Pancreas (tissue), 10 donors: ENCODE data around the gene DGLUCY. TPM values are rescaled to one million over a fixed set of nuclear protein-coding genes. Genes with fewer than 3 reads are reported as not detected.

Experiments used
- ATAC-seq, 4 donors: fragments of 200-7000 bp; cut with Tn5 transposase; one replicate each; pipeline versions ENCODE4 v1.8.0 to v1.9.1; 2020; ENCODE audit warnings: mild to moderate bottlenecking in 4 of 4, moderate library complexity in 4 of 4
- DNase-seq, 6 donors: peaks; one replicate each; pipeline ENCODE4 v3.0.0-alpha.2; 2020
- FAIRE-seq: peaks from 2 replicates; lab custom pipeline; 2012; peaks lifted over from hg19 to GRCh38; lab: Jason Lieb, UNC
- H3K27ac ChIP-seq, 4 donors: fragments of 200-600 bp; sonication (generic); 1 replicate in 3 of 4; 2 replicates in 1 of 4; pipeline versions ENCODE4 v1.5.0 to v1.8.0; 2020
- H3K27me3 ChIP-seq, 4 donors: fragments of 200-600 bp; one replicate each; pipeline ENCODE4 v1.8.0; 2021
- H3K36me3 ChIP-seq, 3 donors: fragments of 200-600 bp; sonication (generic) in 1 of 3; one replicate each; pipeline versions ENCODE4 v1.5.0 to v1.8.0; 2020 to 2021
- H3K4me1 ChIP-seq, 3 donors: fragments of 200-600 bp; one replicate each; pipeline ENCODE4 v1.8.0; 2021
- H3K4me3 ChIP-seq, 4 donors: fragments of 200-600 bp; sonication (generic) in 2 of 4; one replicate each; pipeline versions ENCODE4 v1.5.0 to v1.8.0; 2020 to 2021
- H3K9me3 ChIP-seq, 4 donors: fragments of 200-600 bp; one replicate each; pipeline ENCODE4 v1.8.0; 2021
- WGBS, 2 donors: extraction: QIAGEN DNeasy Blood & Tissue Kit; methylation state at CpG; one replicate each; pipeline ENCODE4 v1.1.7; 2013; 5-methylcytosine and 5-hydroxymethylcytosine counted together
- intact Hi-C, 3 donors: fragments of 100-400 bp; cut with DNase I; formaldehyde crosslinking; loops; one replicate each; pipeline versions ENCODE4 v1.11.1 to v1.14.2; 2022
- polyA plus RNA-seq, 2 donors: library from polyadenylated mRNA; stranded (reverse); fragments of 200-250 nt; gene quantifications; one replicate each; pipeline ENCODE4 v1.2.3, GENCODE V29; 2013
- total RNA-seq, 6 donors: library from RNA; stranded (reverse); fragmentation: NEBNext Ultra II Directional in 4 of 6; extraction: Animal tissue kit (Norgen Biotek cat#: 25700) in 4 of 6; gene quantifications; one replicate each; pipeline versions ENCODE4 v1.2.1 to v1.2.4, GENCODE V29; 2021 to 2023
- TF ChIP-seq, protein P1 (sequence below), 4 donors: fragments of 200-600 bp; sonication (generic) in 3 of 4; IDR thresholded peaks; one replicate each; pipeline versions ENCODE4 v1.5.0 to v1.8.0; 2021; ENCODE audit warnings: antibody characterized with exemption in 4 of 4
- donor health status: healthy with polysubstance abuse.
- donor health status: DM: no; HTN: no; CAD: no; lungs with moderate emphysema.
- donor health status: DM: no; HTN: no; CAD: no.
- donor health status: control.
- donor health status: control.
- donor health status: Bipolar disorder and iron deficiency.
- donor health status: DM: yes; HTN: yes; CAD: no.
- donor health status: DM: no; HTN: no; CAD: no.
- donor health status: DM: no; HTN: no; CAD: no.
- donor health status: DM: yes; HTN: yes; CAD: no.

DGLUCY gene
- total and polyA plus RNA-seq, 8 donors: 11.9 to 43.4 (median 23.1) TPM

GRCh38 chr14:91238085-91238484, 124.2 kb downstream of the DGLUCY start:
- no peak for ATAC-seq
- Histone ChIP-seq H3K4me1 (no peaks in the 10 kb centered on the region), H3K4me3 (no peak overlapping the region), H3K27me3 (no peaks in the 10 kb centered on the region), H3K9me3 (no peaks in the 10 kb centered on the region), H3K27ac (no peak overlapping the region), H3K36me3 (no peaks in the 10 kb centered on the region)
- WGBS, 2 donors: 68 to 82% methylated on average over 4 of the region's 4 CpGs
- DNase-seq: no peak
- no peak for FAIRE-seq
- intact Hi-C loops: no loop called here
- TF ChIP-seq, protein P1, sequence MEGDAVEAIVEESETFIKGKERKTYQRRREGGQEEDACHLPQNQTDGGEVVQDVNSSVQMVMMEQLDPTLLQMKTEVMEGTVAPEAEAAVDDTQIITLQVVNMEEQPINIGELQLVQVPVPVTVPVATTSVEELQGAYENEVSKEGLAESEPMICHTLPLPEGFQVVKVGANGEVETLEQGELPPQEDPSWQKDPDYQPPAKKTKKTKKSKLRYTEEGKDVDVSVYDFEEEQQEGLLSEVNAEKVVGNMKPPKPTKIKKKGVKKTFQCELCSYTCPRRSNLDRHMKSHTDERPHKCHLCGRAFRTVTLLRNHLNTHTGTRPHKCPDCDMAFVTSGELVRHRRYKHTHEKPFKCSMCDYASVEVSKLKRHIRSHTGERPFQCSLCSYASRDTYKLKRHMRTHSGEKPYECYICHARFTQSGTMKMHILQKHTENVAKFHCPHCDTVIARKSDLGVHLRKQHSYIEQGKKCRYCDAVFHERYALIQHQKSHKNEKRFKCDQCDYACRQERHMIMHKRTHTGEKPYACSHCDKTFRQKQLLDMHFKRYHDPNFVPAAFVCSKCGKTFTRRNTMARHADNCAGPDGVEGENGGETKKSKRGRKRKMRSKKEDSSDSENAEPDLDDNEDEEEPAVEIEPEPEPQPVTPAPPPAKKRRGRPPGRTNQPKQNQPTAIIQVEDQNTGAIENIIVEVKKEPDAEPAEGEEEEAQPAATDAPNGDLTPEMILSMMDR (IDR thresholded peaks at IDR 0.05): no peak

- WGBS, 2 donors: 71 to 86% methylated on average over 8 of the region's 8 CpGs
- no peaks in the 10 kb centered on the region for H3K36me3 ChIP-seq
- no peak for ATAC-seq
- no peaks in the 10 kb centered on the region for H3K27me3 ChIP-seq
- TF ChIP-seq, protein P1 (IDR thresholded peaks at IDR 0.05): no peak
- no peak for DNase-seq
- no peaks in the 10 kb centered on the region for H3K9me3 ChIP-seq
- intact Hi-C loops: no loop called here
- no peaks in the 10 kb centered on the region for H3K4me1 ChIP-seq
- no peak for FAIRE-seq
- H3K27ac ChIP-seq: no peak overlapping the region
- H3K4me3 ChIP-seq: no peak overlapping the region
Observed at GRCh38 chr14:91238661-91239060, 124.8 kb downstream of the DGLUCY start.

DNA sequence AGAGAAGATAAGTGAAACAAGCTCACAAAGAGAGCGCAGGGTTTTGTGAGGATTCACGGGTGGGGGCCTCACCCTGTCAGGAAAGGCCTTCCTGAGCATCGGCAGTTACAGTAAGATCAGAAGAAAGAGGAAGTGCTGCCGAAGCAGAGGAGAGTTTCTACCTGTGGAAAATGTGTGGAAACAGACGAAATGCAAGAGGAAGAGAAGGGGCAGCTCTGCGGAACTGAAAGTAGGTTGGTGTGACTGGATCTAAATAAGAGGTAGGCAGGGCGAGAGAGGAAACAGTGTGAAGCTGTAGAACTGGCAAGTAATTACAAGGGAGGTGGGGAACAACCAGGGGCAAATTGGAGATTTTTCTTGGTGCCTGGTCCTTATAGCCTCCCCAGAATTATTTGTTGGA, 128.0 kb downstream of the DGLUCY start:
- DNase-seq (no peak), ATAC-seq (no peak), FAIRE-seq (no peak)
- Histone ChIP-seq H3K27ac (no peak overlapping the region), H3K4me3 (no peak overlapping the region), H3K36me3 (no peaks in the 10 kb centered on the region), H3K4me1 (no peaks in the 10 kb centered on the region), H3K27me3 (no peaks in the 10 kb centered on the region), H3K9me3 (no peaks in the 10 kb centered on the region)
- TF ChIP-seq, protein P1 (IDR thresholded peaks at IDR 0.05): no peak
- 60 to 65% methylated on average over 7 of the region's 7 CpGs for WGBS, 2 donors
- intact Hi-C loops: no loop called here

DNA sequence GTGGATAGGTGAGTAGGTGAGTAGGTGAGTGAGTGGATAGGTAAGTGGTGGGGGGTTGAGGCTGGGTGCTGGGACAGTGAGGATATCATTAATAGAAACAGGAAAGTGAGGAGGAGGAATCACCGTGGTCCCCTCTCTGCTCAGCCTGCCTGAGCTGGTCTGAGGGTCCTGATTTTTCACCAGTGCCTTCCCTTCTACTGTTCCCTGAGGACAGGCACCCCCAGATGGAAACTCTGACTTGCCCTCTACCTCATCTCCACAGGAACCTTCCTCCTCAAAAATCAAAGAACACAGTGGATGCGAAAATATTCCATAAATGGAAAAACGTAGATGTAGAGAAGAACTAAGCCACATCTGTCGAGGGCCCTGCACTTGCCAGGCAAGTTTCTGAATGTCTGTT, 128.8 kb downstream of the DGLUCY start:
- intact Hi-C loops: no loop called here

GRCh38 chr14:91243074-91243471, 129.2 kb downstream of the DGLUCY start:
- 67 to 83% methylated on average over 6 of the region's 6 CpGs for WGBS, 2 donors

More for the DNA sequence above, 128.8 kb downstream of the DGLUCY start:
- Histone ChIP-seq H3K27me3 (no peaks in the 10 kb centered on the region), H3K4me1 (no peaks in the 10 kb centered on the region), H3K4me3 (no peak overlapping the region), H3K36me3 (no peaks in the 10 kb centered on the region), H3K9me3 (no peaks in the 10 kb centered on the region), H3K27ac (no peak overlapping the region)
- WGBS, 2 donors: 58 to 81% methylated on average over 4 of the region's 4 CpGs
- DNase-seq: no peak
- ATAC-seq: no peak
- TF ChIP-seq, protein P1 (IDR thresholded peaks at IDR 0.05): no peak
- FAIRE-seq: no peak

More at GRCh38 chr14:91243074-91243471, 129.2 kb downstream of the DGLUCY start:
- no peaks in the 10 kb centered on the region for H3K9me3 ChIP-seq
- no peaks in the 10 kb centered on the region for H3K36me3 ChIP-seq
- H3K27me3 ChIP-seq: no peaks in the 10 kb centered on the region
- intact Hi-C loops: no loop called here
- H3K4me3 ChIP-seq: no peak overlapping the region
- no peak overlapping the region for H3K27ac ChIP-seq
- DNase-seq: no peak
- TF ChIP-seq, protein P1 (IDR thresholded peaks at IDR 0.05): no peak
- no peak for ATAC-seq
- no peaks in the 10 kb centered on the region for H3K4me1 ChIP-seq
- FAIRE-seq: no peak
